Fibroblast of pulmonary artery (primary cell): Measurements from ENCODE around the gene SAAL1.

Experiments used
- DNase-seq: peaks from one replicate; pipeline ENCODE4 v3.0.0-alpha.2; 2010; ENCODE audit warnings: low read depth
- H3K4me3 ChIP-seq: replicated peaks from 2 replicates; pipeline ENCODE4 v1.5.1; 2011; ENCODE audit warnings: low read depth, mild to moderate bottlenecking, control low read depth, low read length, moderate library complexity
- CTCF ChIP-seq: IDR thresholded peaks from 2 replicates; pipeline ENCODE4 v1.5.1; 2011; ENCODE audit warnings: mild to moderate bottlenecking, control low read depth, low read length, inconsistent platforms; ENCODE audit errors: missing control alignments

Gene SAAL1

GRCh38 chr11:18088966-18089365 is 16.9 kb downstream of the SAAL1 start:
- H3K4me3 ChIP-seq: no peak overlapping the region
- TF ChIP-seq CTCF: no peak
- DNase-seq: no peak

GRCh38 chr11:18088366-18088765 is 17.5 kb downstream of the SAAL1 start:
- no peak for TF ChIP-seq CTCF
- H3K4me3 ChIP-seq: no peak overlapping the region
- no peak for DNase-seq

DNA sequence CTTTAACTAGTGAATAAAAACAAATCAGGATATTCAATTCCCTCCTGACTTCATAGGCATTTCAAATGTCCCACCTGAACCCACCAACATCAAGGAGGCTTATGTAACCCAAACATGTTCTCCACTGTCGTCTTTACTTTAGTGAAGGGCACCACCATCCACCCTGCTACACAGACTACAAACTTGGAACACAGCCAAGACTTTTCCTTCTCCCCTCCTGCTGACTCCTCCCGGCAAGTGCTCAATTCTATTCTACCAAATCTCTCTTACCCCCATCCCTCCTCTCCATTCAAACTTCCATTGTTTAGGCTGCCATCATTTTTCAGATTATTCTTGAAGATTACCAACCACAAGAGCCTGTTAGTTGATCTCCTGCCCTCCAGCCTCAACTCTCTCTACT is 24.3 kb downstream of the SAAL1 start:
- no peak for TF ChIP-seq CTCF
- H3K4me3 ChIP-seq: no peak overlapping the region
- no peak for DNase-seq

GRCh38 chr11:18080451-18080850 is 25.4 kb downstream of the SAAL1 start:
- TF ChIP-seq CTCF: no peak
- DNase-seq: no peak
- H3K4me3 ChIP-seq: no peak overlapping the region

- no peak for TF ChIP-seq CTCF
- no peak for DNase-seq
Measured at GRCh38 chr11:18078909-18079308, 27.0 kb downstream of the SAAL1 start.

DNA sequence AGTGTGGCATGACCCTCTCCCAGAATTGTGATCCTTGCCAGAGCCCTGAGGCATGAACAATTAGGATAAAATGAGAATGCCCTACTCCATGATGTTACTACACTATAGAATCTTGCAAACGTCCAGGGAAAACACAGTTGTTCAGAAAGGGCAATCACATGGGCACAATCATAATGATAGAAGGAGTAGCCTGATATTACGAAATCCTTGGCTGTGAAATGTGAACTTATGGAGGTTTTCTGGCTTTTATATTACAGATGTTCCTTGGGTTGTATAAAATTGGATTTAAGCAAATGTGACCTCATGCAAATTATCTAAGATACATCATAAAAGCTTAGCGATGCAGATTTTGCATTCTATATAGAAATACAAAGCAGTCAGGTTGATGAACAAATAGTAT is 30.4 kb downstream of the SAAL1 start:
- no peak for TF ChIP-seq CTCF
- no peak overlapping the region for H3K4me3 ChIP-seq
- DNase-seq: no peak

More at GRCh38 chr11:18078909-18079308, 27.0 kb downstream of the SAAL1 start:
- H3K4me3 ChIP-seq: no peak overlapping the region

GRCh38 chr11:18071098-18071705 is 34.7 kb downstream of the SAAL1 start:
- H3K4me3 ChIP-seq: no peak overlapping the region
- no peak for DNase-seq
- TF ChIP-seq CTCF: no peak
